WI38 (cell line): Measurements from ENCODE around the gene LRRC8B.
"Not testable (repeated sequence)": the region's sequence is repeated elsewhere in the genome, so short reads cannot be mapped to it uniquely, and the experiment has no call there.

ENCODE experiments used
- H3K4me3 ChIP-seq: 2 replicates; pipeline ENCODE4 v1.5.1; 2011; ENCODE audit warnings: low read depth, mild to moderate bottlenecking, control low read depth, low read length
- TF ChIP-seq, protein P1 (sequence below): IDR thresholded peaks from 2 replicates; pipeline ENCODE4 v1.5.1; 2012; ENCODE audit warnings: low read depth, mild to moderate bottlenecking, control low read depth, low read length

LRRC8B gene

DNA sequence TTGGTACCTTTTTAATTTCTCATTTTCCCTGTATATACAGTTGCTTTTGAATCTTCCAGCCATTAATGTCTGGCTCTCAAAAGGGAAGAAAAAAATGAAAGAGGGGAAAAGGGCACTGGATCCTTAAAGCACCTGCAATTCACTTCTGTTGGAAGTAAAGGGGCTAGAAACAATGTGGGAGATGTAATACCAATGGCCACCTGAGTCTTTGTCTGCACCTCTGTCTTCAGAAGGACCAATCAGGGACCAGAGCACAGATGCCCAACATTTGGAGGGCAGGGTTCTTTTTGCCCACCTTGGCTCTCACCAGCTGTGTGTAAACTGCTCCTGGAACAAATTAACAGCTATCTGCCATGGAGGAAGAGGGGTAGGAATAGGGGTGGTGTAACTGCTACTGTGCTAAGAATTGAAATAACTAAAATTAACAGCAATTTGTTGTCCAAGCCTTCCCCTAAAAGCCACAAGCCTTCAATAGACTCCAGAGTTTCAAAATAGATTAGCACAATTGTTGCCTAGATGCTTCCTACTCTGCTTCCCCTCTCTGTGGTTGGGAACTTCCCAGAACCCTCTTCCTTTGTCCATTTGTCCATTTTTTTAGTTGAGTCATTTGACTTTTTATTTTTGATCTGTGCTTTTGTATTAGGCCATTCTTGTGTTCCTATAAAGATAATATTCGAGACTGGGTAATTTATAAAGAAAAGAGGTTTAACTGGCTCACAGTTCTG is 11.5 kb upstream of the LRRC8B start:
- H3K4me3 ChIP-seq, result no peak overlapping the region
- TF ChIP-seq, protein P1, sequence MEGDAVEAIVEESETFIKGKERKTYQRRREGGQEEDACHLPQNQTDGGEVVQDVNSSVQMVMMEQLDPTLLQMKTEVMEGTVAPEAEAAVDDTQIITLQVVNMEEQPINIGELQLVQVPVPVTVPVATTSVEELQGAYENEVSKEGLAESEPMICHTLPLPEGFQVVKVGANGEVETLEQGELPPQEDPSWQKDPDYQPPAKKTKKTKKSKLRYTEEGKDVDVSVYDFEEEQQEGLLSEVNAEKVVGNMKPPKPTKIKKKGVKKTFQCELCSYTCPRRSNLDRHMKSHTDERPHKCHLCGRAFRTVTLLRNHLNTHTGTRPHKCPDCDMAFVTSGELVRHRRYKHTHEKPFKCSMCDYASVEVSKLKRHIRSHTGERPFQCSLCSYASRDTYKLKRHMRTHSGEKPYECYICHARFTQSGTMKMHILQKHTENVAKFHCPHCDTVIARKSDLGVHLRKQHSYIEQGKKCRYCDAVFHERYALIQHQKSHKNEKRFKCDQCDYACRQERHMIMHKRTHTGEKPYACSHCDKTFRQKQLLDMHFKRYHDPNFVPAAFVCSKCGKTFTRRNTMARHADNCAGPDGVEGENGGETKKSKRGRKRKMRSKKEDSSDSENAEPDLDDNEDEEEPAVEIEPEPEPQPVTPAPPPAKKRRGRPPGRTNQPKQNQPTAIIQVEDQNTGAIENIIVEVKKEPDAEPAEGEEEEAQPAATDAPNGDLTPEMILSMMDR, result no peak

DNA sequence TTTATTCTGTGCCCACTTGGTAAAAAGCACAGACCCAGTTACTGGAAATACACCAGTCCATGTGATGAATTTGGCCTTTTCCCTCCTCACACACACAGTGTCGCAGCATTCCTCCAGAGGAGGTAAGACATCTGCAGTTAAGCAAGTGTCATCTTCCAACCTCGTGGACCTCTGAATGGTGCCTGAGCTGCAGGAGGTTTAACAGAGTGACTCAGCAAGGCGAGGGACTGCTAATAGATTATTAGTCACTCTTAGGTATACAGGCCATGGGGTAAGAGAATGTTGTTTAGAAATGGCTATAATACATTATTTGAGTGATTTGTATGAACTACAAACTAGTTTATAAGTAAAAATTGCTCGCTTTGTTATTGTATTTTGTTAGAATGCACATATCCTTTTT is 8.6 kb upstream of the LRRC8B start:
- no peak overlapping the region for H3K4me3 ChIP-seq
- TF ChIP-seq, protein P1, result no peak

DNA sequence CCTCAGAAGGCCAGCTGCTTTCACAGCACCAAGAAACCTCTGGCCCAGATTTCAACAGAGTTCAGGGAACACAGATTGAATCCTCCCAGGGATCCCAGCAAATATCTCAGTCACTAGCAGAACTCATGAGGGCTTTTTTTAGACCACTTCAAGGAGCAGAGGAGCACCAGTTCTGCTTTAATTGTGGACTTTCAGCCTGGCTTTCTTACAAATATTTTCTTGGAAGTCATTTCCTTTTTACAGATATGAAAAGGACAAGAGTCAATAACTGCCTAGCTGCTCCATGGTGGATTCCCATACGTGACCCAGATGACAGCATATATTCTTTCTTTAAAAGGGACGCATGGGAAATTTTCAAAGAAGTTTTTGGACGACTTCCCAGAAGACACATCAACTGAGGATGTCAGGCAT is 6.4 kb upstream of the LRRC8B start:
- TF ChIP-seq, protein P1, result no peak
- H3K4me3 ChIP-seq, result no peak overlapping the region

DNA sequence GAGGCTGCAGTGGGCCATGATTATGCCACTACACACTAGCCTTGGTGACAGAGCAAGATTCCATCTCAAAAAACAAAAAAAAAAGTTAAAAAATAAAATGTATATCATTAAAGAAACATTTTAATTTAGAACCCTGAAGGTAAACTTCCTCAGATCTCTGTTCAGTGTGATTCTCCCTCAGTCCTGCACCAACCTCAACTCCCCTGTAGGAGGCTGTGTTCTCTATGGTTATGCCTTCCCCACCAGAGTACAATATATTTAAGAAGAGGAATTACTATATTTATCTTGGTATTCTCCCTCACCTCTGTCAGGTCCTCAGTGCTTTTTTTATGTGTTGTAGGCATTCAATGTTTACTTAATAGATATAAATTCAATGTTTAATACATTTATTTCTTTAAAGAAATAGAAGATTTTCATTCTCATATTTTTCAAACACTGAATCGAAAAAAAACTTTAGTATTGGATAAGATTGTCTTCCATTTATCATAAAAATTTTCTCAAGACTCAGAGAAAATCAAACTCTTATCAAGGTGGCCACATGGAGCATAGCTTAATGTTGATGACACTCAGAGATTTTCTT is 4.8 kb upstream of the LRRC8B start:
- TF ChIP-seq, protein P1, result peak; percentile 36; the same call in 1 of the 2 replicates
- H3K4me3 ChIP-seq, result no peak overlapping the region

DNA sequence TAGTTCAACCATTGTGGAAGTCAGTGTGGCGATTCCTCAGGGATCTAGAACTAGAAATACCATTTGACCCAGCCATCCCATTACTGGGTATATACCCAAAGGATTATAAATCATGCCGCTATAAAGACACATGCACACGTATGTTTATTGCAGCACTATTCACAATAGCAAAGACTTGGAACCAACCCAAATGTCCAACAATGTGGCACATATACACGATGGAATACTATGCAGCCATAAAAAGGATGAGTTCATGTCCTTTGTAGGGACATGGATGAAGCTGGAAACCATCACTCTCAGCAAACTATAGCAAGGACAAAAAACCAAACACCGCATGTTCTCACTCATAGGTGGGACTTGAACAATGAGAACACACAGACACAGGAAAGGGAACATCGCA is 2.7 kb upstream of the LRRC8B start:
- H3K4me3 ChIP-seq, result not testable (repeated sequence)

DNA sequence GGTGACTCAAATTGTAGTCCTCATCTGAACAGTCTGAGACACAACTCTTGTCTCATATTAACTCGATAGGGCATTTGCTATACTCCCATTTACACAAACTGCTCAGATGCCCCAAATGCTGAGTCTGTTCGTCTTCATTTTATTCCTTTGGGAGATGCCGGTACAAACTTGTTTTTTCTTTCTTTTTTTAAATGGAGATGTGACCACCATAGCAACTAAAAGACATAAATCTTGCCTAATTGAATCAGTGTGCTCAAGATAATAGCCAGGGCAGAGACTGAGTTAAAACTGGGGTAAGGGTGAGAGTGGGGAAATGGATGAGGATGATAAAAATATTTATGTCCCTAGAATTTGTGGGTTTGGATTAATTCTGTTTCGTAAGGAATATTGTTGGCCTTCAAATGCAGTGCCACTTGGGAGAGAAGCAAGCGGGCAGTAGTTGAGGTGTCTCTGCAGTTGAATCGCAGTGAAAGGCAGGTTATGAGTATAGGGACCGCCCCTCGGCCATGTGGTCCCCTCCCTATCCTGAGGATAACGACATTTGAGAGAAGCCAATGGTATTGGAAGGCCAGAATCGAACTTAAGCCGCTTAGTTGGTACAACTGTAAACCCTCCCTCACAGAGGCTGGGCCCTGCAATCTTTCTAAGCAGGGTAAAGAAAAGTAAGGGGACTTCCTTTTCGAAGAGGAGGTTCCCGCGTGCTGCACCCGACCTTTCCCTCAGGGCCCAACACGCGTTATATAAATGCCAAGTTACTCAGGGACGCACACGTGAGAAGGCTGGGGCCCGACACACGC is 859 bp upstream of the LRRC8B start:
- TF ChIP-seq, protein P1, result no peak
- H3K4me3 ChIP-seq, result peak overlapping the region; percentile 64

DNA sequence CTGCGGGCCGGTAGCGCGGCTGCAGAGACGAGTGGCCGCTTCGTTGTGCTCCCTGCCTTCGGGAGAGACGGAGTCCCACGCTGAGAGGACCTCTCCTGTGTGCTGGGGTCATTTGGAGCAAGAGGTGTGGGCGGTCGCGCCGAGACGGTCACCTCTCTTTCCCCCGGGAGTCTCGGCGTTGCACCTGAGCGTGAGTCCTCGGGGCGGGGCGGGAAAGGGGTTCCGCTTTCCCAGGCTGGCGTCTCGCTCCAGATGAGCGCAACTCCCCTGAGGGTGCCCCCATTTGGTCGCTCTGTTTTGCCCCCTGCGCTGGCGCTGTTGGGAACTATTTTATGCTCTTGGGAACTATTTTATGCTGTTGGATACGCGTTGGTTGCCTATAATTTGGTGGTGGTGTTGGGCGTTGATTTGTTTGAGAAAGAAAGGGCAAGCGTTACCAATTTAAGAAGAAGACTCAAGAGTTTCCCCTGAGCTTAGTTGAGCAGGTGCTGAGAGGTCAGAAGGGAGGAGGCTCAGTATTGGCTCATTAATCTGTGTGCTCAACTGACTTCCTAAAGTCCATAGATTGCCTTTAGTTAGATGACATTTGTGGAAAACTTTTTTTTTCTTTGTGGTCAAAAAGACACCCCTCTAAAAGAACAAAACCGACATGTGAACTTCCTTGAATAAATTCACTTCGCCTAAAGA is 683 bp downstream of the LRRC8B start:
- H3K4me3 ChIP-seq, result peak overlapping the region; percentile 64
- TF ChIP-seq, protein P1, result no peak
